HT-29 (cell line): Measurements from ENCODE around the gene POU1F1. TPM values are rescaled to one million over a fixed set of nuclear protein-coding genes. Genes with fewer than 3 reads are reported as not detected.
"Not testable (repeated sequence)": the region's sequence is repeated elsewhere in the genome, so short reads cannot be mapped to it uniquely, and the experiment has no call there.

Experiments used
- DNase-seq: peaks from one replicate; pipeline ENCODE4 v3.0.0-alpha.2; 2015; ENCODE audit warnings: low spot score
- small RNA-seq: library from RNA; depleted of rRNA; stranded (forward); fragments of <200 nt; gene quantifications from one replicate; pipeline ENCODE3, GENCODE V24; 2014
- total RNA-seq: library from RNA; depleted of rRNA; stranded (reverse); fragments of >200 nt; shearing (Covaris generic); gene quantifications from 2 replicates; pipeline ENCODE4 v1.2.3, GENCODE V29; 2014; rRNA removed

Gene POU1F1
- total RNA-seq, 1 experiment from 2014 or later, result not detected

DNA sequence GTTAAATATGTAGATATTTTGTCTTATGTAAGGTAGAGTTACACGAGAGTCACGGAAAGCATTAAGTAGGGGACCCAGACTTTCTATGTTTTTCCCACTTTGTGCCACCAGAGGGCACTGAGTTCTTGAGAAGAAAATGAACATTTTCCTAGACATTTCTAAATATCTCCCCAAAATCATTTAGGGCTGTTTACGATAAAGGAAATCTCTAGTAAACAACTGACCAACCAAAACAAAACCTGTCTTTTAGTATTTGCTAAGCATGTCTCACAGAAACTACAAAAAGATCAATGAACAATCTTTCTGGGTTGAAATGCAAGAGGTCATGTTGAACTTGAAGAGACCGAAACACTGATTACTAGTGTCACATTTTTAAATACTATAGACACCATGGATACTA, 16.1 kb downstream of the POU1F1 start:
- peak; percentile 61 for DNase-seq

- DNase-seq, result no peak
Measured at GRCh38 chr3:87250009-87250408, 26.4 kb downstream of the POU1F1 start.

DNA sequence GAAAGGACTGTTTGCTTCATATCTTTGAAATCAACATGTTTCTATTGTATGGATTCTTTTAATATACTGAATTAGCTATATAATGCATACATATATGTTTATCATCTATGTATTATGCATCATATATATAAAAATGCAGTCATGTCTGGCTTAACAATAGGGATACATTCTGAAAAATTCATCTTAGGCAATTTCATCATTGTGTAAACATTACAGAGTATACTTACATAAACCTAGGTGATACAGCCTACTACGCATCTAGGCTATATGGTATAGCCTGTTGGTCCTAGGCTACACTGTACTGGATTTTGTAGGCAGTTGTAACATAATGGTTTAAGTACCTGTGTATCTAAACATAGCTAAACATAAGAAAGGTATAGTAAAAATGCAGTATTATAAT, 27.6 kb downstream of the POU1F1 start:
- no peak for DNase-seq

DNA sequence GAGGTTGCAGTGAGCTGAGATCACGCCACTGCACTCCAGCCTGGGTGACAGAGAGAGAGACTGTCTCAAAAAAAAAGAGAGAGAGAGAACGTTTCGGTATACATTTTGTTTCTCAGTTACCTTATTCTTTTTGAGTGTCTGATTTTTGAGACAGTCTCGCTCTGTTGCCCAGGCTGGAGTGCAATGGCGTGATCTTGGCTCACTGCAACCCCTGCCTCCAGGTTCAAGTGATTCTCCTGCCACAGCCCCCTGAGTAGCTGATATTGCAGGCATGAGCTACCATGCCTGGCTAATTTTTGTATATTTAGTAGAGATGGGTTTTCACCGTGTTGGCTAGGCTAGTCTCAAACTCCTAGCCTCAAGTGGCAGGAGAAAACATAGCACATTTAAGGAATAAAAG, 28.2 kb downstream of the POU1F1 start:
- DNase-seq, result not testable (repeated sequence)

DNA sequence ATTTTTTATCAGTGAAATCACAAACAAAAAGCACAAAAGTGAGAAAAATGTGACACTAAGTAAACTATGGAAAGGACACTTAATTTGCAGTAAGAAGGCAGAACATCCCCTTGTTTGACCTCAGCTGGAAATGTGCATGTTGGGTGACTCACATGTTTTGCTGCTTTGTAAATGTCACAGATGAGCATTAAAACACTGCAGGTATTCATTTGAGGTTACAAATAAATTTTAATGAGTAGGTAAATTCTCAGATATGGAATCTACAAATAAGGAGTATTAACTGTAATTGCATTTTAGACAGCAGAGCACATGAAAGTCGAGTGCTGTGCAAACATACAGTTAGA, 29.0 kb downstream of the POU1F1 start:
- no peak for DNase-seq

DNA sequence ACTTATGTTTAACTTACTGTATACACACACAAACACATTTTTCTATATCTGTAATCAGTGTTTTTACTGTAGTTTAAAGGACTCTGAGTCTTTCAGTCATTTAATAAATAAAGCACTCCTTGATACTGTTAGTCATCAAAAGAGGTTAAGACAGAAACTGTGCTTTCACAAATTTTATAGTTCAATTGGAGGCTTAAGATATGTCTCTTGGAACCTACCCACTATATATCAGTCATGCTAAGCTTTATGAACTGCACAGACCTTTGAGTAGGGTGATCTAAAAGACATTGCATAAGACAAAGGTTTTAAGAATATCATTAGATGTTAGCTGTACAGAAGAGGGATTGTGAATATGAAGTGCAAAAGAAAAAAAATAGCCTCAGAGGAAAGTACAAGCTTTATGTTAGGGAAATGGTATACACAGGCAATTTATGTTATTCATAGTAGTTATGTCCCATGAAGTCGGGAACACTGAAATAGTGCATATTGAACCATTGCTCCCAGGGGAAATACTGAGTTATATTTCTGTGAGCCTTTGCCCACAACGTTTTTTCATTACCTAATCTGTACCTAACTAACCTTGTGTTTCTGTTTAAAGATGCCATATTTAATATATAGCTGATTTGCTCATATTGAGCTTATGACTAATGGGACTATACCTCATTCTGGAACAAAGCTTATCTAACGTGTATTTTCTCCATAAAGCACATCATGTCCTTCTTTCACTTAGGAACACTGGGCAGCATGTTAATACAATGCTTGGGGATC, 29.5 kb downstream of the POU1F1 start:
- no peak for DNase-seq

DNA sequence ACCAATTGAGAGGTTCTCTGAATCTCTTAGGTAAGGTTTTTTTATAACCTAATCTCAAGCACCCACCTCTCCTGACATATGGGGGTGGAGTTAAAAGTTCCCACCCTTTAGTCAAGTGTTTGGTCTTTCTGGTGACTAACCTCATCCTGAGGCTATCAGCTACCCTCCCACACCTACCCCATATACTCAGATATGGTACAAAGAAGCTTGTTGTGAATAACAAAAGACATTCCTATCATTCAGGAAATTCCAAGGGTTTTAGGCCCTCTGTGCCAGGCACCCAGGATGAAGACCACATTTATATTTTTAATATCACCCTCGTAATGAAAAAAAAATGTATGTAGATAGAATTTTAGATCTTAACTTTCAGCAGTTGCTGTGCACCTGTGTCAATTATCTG, 40.3 kb downstream of the POU1F1 start:
- no peak for DNase-seq

DNA sequence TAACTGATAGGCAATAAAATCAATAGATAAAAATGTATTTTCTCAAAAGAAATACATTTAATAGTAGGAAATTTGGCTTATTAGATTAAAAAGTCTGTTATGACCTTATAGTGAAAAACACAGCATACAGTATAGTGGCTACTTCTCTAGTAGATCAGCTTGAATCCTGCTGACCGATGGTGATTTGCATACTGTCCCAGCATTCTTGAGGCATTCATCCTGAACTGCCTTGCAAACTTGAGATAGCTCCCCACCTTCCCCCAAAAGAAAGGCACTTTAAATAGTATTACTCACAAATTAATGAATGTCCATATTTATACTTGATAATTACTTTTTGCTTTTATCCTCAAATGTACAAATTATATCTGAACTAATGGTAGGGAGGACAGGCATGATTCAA, 42.6 kb downstream of the POU1F1 start:
- no peak for DNase-seq

DNA sequence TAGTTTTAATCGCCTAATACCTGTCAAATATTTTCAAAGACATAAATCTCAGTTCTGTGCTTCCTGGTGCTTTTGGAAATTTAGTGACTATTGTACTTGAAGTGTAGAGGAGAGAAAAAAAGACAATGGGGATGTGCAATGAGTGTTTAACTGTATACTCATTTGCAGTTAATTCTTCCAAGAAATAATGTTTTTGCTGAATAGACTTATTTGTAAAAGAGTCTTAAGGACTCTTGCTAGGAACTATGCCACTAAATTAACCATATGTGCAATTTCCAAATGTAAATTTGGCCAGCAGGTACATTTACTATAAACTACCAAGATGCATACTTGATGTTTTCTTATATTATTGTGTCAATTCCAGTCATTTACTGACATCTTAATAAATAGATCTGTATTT, 47.3 kb downstream of the POU1F1 start:
- no peak for DNase-seq

GRCh38 chr3:87228316-87228715, 48.1 kb downstream of the POU1F1 start:
- no peak for DNase-seq

DNA sequence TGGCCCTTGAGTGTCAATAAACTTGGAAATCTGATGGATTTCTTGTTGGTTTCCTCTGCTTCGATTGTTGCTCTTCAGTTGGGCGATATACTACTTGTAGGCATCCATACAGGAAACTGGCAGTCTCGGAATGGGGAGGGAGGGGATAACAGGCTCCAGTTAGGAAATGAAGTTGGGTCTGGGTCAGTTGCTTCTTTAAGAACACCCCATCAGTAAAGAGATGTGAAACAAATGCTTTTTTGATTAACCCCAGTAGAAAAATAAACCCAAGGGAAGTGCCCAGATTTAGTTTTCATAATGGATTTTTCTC, 48.6 kb downstream of the POU1F1 start:
- DNase-seq, result no peak

DNA sequence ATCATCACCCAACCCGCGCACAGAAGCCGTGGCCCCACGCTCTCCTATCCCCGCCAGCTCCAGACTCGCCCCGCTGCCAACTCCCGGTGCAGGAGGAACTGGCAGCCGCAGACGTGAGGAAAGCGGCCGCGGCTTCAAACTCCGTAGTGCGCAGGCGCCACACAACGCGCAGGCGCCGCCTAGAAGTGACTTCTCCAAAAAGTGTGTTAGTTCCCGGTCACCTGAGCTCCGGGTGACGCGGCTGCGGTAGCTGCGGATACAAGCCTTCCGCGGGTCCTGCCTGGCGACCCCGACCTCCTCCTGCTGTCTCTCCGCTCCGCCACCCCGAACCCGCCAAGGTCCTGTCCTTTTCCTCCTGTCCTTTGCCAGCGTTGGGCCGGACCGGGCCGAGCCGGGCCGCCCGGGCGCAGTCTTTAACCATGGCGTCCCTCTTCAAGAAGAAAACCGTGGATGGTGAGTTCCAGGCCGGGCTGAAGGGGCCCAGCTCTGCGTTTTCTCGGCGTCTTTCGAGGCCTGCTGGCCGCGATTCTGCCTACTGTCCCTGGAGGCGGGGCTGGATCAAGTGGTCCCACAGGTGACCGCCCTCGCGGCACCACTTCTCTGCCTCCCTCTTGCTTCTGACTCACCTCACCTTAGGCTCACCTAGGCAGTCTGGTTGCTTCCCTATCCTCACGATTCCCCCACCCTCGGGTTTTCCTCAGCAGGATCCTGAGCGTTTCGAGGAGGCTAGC, 49.1 kb downstream of the POU1F1 start, which contains the start of gene CHMP2B:
Gene CHMP2B, plus strand, starts transcription at position 206 of the 731 bp plus-strand sequence. Its CDS starts 214 bp downstream, at position 420.
- DNase-seq, result peak; percentile 69

DNA sequence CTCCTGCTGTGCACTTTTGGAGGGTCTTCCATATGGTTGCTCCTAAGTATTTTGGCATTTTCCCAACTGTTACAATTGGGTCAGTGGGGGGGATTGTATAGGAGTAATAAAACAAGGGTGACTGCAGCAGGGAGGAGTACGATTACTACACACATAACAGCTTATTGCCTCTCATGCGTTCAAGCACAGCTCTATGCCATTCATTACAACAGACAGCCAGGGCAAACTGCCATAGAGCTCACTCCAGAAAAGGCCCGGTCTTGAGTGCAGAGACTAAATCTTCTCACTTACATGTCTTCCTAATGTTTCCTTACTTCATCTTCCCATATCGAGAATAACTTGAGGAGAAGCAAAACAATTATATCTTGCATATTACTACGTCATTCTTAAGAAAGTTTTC, 50.7 kb downstream of the POU1F1 start:
- DNase-seq, result no peak

- DNase-seq, result no peak
Measured at GRCh38 chr3:87219611-87220010, 56.8 kb downstream of the POU1F1 start.

DNA sequence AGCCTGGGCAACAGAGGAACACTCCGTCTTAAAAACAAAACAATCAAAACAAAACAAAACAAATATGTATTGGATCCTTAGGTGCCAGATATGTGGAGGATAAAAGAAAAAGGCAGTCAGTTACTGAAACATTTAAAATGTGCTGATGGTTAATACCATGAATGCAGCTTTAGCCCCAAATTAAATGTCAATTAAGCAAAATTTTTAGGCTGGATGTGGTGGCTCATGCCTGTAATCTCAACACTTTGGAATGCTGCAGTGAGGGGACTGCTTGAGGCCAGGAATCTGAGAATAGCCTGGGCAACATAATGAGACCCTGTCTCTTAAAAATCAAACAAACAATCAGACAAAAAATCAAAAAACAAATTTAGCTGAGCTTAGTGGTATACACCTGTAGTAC, 57.8 kb downstream of the POU1F1 start:
- no peak for DNase-seq

Small RNA genes within 50 kb of the gene (small RNA-seq; reads per million reads assigned to genes)
- not detected for gene MIR4795

Other genes starting within 250 kb of the POU1F1 start
- 5.9 and 9.2 TPM in 2 replicates for gene CHMP2B, start 49.3 kb downstream of the POU1F1 start, total RNA-seq